ENCODE data around the gene TNRC6C.
A peak's percentile ranks its signal among the peaks of the same experiment; 100 is the strongest.

The TNRC6C gene

DNA sequence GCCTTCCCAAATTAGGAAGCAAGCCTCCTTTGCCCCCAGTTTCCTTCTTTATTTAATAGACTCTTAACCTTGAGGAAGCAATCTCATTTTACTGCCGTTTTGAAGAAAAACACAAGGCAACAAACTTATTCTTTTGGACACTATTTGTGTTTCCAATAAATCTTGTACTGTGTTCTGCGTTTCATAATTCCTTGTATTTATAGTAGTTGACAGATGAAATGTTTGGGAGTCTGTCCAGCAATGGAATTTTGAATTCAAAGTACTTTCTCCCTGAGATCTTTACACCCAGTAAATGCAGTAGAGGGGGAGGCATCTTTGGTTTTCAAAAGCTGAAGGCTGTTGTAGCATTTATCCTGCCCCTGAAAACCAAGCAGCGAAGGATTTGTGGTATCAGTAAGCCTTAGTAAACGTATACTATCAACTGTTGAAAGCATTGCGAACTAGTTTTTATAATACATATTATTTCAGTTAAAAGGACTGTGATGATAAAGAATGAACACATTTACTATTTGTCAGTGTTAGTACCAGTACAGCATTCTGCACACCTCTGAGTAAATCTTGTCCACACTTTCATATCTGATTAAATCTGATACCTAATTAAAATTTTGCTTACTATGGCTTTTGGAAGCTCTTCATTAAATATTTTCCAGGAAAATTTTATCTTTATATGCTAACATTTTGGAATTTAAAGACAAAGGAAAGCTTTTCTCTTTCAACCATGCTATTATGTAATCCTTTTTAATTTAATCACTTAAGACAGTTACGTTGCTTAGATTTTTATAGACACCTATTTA is 83.1 kb downstream of the TNRC6C start:
- peak; percentile 55 for ATAC-seq
- no peak for TF ChIP-seq ESRRG (CRISPR knock-in tag; IDR thresholded peaks at IDR 0.05)

DNA sequence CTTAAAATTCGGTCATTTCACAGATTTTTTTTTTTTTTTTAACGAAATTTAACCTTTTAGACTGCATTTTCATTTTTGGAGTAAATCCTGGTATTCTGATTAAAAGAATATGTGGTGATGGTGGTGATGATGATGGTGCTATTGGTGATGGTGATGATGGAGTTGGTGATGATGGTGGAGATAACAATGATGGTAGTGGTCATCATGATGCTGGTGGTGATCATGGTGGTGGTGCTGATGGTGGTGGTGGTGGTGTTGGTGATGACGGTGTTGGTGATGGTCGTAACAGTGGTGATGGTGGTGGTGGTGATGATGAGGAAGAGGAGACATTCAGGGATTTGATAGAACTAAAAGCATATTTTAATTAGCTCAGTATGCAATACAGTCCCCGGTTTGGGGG is 84.0 kb downstream of the TNRC6C start:
- TF ChIP-seq SNAI2 (CRISPR knock-in tag; IDR thresholded peaks at IDR 0.05) (no peak), ZFP3 (CRISPR knock-in tag; IDR thresholded peaks at IDR 0.05) (no peak), RARB (CRISPR knock-in tag; IDR thresholded peaks at IDR 0.05) (no peak), ISL1 (CRISPR knock-in tag; IDR thresholded peaks at IDR 0.05) (no peak), BACH2 (CRISPR knock-in tag; IDR thresholded peaks at IDR 0.05; ENCODE audit: borderline replicate concordance) (no peak), CSDC2 (CRISPR knock-in tag; IDR thresholded peaks at IDR 0.05) (no peak), ZNF70 (CRISPR knock-in tag; IDR thresholded peaks at IDR 0.05) (no peak), OSR1 (CRISPR knock-in tag; IDR thresholded peaks at IDR 0.05) (no peak), GLIS3 (CRISPR knock-in tag; IDR thresholded peaks at IDR 0.05) (no peak), ARNTL (CRISPR knock-in tag; IDR thresholded peaks at IDR 0.05; ENCODE audit: borderline replicate concordance, low read depth) (no peak), TOX (CRISPR knock-in tag; IDR thresholded peaks at IDR 0.05; ENCODE audit: borderline replicate concordance) (no peak), PPARA (CRISPR knock-in tag; IDR thresholded peaks at IDR 0.05; ENCODE audit: borderline replicate concordance) (no peak), ZFP30 (CRISPR knock-in tag; IDR thresholded peaks at IDR 0.05) (no peak), ESRRG (CRISPR knock-in tag; IDR thresholded peaks at IDR 0.05) (no peak), TCF4 (CRISPR knock-in tag; IDR thresholded peaks at IDR 0.05; ENCODE audit: borderline replicate concordance) (no peak)
- TF ChIP-seq, protein P1, sequence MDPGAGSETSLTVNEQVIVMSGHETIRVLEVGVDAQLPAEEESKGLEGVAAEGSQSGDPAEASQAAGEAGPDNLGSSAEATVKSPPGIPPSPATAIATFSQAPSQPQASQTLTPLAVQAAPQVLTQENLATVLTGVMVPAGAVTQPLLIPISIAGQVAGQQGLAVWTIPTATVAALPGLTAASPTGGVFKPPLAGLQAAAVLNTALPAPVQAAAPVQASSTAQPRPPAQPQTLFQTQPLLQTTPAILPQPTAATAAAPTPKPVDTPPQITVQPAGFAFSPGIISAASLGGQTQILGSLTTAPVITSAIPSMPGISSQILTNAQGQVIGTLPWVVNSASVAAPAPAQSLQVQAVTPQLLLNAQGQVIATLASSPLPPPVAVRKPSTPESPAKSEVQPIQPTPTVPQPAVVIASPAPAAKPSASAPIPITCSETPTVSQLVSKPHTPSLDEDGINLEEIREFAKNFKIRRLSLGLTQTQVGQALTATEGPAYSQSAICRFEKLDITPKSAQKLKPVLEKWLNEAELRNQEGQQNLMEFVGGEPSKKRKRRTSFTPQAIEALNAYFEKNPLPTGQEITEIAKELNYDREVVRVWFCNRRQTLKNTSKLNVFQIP (CRISPR knock-in tag; IDR thresholded peaks at IDR 0.05; ENCODE audit: borderline replicate concordance, low read depth), result no peak
- TF ChIP-seq, protein P2, sequence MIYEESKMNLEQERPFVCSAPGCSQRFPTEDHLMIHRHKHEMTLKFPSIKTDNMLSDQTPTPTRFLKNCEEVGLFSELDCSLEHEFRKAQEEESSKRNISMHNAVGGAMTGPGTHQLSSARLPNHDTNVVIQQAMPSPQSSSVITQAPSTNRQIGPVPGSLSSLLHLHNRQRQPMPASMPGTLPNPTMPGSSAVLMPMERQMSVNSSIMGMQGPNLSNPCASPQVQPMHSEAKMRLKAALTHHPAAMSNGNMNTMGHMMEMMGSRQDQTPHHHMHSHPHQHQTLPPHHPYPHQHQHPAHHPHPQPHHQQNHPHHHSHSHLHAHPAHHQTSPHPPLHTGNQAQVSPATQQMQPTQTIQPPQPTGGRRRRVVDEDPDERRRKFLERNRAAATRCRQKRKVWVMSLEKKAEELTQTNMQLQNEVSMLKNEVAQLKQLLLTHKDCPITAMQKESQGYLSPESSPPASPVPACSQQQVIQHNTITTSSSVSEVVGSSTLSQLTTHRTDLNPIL (CRISPR knock-in tag; IDR thresholded peaks at IDR 0.05; ENCODE audit: low read depth), result no peak
- TF ChIP-seq, protein P3, sequence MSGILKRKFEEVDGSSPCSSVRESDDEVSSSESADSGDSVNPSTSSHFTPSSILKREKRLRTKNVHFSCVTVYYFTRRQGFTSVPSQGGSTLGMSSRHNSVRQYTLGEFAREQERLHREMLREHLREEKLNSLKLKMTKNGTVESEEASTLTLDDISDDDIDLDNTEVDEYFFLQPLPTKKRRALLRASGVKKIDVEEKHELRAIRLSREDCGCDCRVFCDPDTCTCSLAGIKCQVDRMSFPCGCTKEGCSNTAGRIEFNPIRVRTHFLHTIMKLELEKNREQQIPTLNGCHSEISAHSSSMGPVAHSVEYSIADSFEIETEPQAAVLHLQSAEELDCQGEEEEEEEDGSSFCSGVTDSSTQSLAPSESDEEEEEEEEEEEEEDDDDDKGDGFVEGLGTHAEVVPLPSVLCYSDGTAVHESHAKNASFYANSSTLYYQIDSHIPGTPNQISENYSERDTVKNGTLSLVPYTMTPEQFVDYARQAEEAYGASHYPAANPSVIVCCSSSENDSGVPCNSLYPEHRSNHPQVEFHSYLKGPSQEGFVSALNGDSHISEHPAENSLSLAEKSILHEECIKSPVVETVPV (CRISPR knock-in tag; IDR thresholded peaks at IDR 0.05), result no peak
- TF ChIP-seq, protein P4, sequence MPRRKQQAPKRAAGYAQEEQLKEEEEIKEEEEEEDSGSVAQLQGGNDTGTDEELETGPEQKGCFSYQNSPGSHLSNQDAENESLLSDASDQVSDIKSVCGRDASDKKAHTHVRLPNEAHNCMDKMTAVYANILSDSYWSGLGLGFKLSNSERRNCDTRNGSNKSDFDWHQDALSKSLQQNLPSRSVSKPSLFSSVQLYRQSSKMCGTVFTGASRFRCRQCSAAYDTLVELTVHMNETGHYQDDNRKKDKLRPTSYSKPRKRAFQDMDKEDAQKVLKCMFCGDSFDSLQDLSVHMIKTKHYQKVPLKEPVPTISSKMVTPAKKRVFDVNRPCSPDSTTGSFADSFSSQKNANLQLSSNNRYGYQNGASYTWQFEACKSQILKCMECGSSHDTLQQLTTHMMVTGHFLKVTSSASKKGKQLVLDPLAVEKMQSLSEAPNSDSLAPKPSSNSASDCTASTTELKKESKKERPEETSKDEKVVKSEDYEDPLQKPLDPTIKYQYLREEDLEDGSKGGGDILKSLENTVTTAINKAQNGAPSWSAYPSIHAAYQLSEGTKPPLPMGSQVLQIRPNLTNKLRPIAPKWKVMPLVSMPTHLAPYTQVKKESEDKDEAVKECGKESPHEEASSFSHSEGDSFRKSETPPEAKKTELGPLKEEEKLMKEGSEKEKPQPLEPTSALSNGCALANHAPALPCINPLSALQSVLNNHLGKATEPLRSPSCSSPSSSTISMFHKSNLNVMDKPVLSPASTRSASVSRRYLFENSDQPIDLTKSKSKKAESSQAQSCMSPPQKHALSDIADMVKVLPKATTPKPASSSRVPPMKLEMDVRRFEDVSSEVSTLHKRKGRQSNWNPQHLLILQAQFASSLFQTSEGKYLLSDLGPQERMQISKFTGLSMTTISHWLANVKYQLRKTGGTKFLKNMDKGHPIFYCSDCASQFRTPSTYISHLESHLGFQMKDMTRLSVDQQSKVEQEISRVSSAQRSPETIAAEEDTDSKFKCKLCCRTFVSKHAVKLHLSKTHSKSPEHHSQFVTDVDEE (CRISPR knock-in tag; IDR thresholded peaks at IDR 0.05), result no peak
- no peak for ATAC-seq

DNA sequence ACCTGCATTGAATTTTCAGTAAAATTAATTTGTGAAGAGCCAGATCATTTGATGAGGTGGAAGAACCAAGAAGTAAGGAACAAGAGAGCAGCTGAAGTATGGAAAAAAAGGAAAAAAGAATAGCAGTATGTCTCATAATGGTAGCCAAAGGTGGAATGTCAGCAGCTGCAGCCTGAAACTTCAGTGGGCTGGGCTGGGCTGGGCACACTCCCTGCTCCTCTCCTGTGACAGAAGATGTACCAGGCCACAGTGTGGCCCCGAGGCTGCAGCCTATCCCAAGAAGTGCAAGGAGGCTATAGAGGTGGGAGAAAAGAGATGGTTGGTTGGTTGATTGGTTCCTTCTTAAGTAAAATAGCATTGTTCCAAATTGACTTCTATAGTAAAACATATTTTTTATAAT is 84.5 kb downstream of the TNRC6C start:
- ATAC-seq, result no peak
- TF ChIP-seq, protein P1 (CRISPR knock-in tag; IDR thresholded peaks at IDR 0.05; ENCODE audit: borderline replicate concordance, low read depth), result no peak

All from SK-N-SH treated with all-trans-retinoic acid at 6 μM for 48 hours (cell line).